Activated naive CD8-positive, alpha-beta T cell treated with anti-CD3 and anti-CD28 coated beads for 36 hours (primary cell): ENCODE measurements around the gene ALPL. TPM values are rescaled to one million over a fixed set of nuclear protein-coding genes. Genes with fewer than 3 reads are reported as not detected.
A peak's percentile ranks its signal among the peaks of the same experiment; 100 is the strongest.

Experiments
- DNase-seq: peaks from one replicate; pipeline ENCODE4 v3.0.0; 2021
- H3K27ac Mint-ChIP-seq: one replicate; pipeline ENCODE4 v1.8.0; 2022; ENCODE audit warnings: mild to moderate bottlenecking, moderate library complexity, mixed read lengths
- H3K27me3 Mint-ChIP-seq: one replicate; pipeline ENCODE4 v1.8.0; 2022; ENCODE audit warnings: mild to moderate bottlenecking, mixed read lengths
- H3K36me3 Mint-ChIP-seq: one replicate; pipeline ENCODE4 v1.8.0; 2021; ENCODE audit warnings: mild to moderate bottlenecking, mixed read lengths
- H3K4me1 Mint-ChIP-seq: one replicate; pipeline ENCODE4 v1.8.0; 2021; ENCODE audit warnings: mixed read lengths
- H3K4me3 Mint-ChIP-seq: one replicate; pipeline ENCODE4 v1.8.0; 2022; ENCODE audit warnings: mild to moderate bottlenecking, moderate library complexity, mixed read lengths
- H3K9me3 Mint-ChIP-seq: one replicate; pipeline ENCODE4 v1.8.0; 2022; ENCODE audit warnings: mixed read lengths
- total RNA-seq, 2 experiments: library from RNA; stranded (reverse); gene quantifications; one replicate each; pipeline ENCODE4 v1.2.3, GENCODE V29; 2021

Gene ALPL
- total RNA-seq, 2 experiments from 2014 or later, result not detected

- Mint-ChIP-seq H3K4me3 (no peak overlapping the region), H3K27ac (no peak overlapping the region)
- DNase-seq, result no peak
These were observed 105.3 kb downstream of the ALPL start for GRCh38 chr1:21614419-21615115.

DNA sequence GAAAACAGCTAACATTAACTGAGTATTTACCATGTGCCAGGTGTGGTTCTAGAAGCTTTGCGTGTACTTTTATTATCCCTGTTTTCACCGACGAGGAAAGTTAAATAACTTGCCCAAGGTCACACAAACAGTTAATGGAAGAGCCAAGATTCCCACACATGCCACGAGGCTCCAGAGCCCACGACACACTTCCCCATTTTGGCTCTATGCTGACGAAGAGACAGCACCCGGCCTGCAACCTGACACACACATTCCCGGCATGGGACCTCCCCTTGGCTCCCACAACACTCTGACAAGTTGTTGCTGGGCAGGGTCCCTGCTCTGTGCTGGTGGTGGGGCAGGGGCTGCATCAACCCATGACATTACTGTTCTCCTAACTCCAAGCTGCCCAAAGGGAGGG, 107.1 kb downstream of the ALPL start:
- Mint-ChIP-seq H3K27me3 (peaks cover 23% of the 10 kb centered on the region), H3K4me1 (no peaks in the 10 kb centered on the region), H3K27ac (no peak overlapping the region), H3K4me3 (no peak overlapping the region), H3K9me3 (no peaks in the 10 kb centered on the region), H3K36me3 (no peaks in the 10 kb centered on the region)
- no peak for DNase-seq

More at GRCh38 chr1:21614419-21615115, 105.3 kb downstream of the ALPL start:
- Mint-ChIP-seq H3K27me3 (peaks cover 10% of the 10 kb centered on the region), H3K36me3 (no peaks in the 10 kb centered on the region), H3K9me3 (no peaks in the 10 kb centered on the region), H3K4me1 (no peaks in the 10 kb centered on the region)

- H3K4me3 Mint-ChIP-seq, result no peak overlapping the region
These were observed 108.0 kb downstream of the ALPL start for GRCh38 chr1:21617126-21617738.

DNA sequence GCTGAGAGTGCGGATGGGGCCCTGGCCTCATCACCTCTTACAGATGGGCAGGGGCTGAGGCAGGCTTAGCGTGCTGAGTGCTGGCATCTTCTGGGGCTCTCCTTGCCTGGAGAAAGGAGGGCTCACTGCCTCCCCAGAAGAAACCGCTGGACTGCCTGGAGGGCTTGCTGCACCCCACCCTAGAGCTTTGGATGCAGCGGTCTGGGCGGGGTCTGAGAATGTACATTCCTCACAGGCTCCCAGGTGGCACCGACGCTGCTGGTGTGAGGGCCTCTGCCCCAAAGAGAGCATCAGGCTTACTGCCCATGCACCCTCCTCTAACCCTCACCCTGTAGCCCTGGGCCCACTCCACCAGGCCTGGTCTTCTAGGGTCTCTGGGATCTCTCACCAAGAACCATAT, 108.8 kb downstream of the ALPL start:
- no peaks in the 10 kb centered on the region for H3K36me3 Mint-ChIP-seq
- H3K27ac Mint-ChIP-seq, result no peak overlapping the region
- H3K9me3 Mint-ChIP-seq, result no peaks in the 10 kb centered on the region
- DNase-seq, result no peak
- peaks cover 33% of the 10 kb centered on the region for H3K27me3 Mint-ChIP-seq
- no peak overlapping the region for H3K4me3 Mint-ChIP-seq
- peaks cover 1% of the 10 kb centered on the region for H3K4me1 Mint-ChIP-seq

More at GRCh38 chr1:21617126-21617738, 108.0 kb downstream of the ALPL start:
- Mint-ChIP-seq H3K27me3 (peaks cover 27% of the 10 kb centered on the region), H3K27ac (no peak overlapping the region), H3K4me1 (no peaks in the 10 kb centered on the region), H3K9me3 (no peaks in the 10 kb centered on the region), H3K36me3 (no peaks in the 10 kb centered on the region)
- DNase-seq, result no peak

DNA sequence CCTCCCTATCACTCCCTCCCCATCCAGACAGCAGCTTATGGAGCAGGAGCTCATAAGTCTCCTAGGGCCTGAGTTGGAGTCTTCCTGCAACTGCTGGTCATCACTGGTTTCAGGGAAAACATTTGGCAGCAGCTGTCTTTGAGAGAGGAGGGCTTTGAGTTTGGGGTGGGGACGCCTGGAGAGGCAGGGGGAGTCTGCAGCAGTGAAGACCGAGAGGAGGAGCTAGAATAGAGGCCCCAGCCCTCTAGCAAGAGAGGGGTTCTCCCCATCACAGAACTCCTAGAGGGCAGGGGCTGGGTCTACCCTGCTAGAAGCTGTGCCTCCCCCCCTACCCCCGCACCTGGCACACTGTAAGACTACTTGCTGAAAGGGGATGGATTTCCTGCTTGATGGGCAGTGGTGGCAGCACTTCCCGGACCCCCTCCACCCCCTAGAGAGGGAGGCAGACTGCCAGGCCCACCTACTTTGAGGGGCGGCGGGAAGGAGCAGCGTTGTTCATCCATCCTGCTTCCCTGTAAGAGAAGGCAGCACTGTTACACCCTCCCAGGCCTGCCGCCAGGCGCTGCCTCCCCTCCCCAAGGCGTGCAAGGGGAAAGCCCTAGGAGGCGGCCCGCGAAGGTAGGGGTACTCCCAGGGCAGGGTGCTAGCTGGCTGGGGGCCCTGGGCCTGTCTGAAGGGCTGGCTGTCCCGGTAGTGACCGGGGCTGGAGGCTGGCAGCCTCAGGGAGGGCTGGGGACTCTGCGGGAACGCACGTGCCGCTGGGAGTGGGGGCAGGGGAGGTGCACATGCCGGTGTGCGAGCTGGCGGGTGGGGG, 109.5 kb downstream of the ALPL start:
- Mint-ChIP-seq H3K36me3 (no peaks in the 10 kb centered on the region), H3K9me3 (no peaks in the 10 kb centered on the region), H3K4me3 (no peak overlapping the region), H3K27ac (no peak overlapping the region), H3K27me3 (peaks cover 39% of the 10 kb centered on the region), H3K4me1 (peaks cover 1% of the 10 kb centered on the region)
- DNase-seq, result no peak

DNA sequence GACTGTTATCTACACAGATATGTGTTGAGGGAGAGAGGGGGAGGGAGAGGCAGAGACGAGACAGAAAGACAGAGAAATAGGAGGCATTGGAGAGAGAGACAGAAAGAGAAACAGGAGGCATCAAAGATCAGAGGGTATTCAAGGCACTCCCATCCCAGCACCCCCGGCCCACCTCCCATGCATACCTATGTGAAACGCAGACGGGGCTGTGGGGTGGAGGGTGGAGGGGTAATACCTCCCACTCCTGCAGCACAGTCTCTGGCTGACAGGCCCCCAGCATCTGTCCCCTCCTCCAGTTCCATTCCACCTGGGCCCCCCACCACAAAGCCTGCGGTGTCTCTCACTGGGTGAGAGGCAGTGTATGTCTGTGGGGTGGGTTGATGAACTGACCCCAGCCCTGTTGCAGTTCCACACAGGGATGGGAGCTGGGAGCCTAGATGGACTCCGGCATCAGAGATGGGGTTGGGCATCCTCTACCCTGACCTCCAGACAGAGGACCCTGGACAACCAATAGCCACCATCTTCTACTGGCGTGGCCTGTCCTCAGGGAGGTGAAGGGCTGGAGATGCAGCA, 110.2 kb downstream of the ALPL start:
- H3K36me3 Mint-ChIP-seq, result no peaks in the 10 kb centered on the region
- peaks cover 43% of the 10 kb centered on the region for H3K27me3 Mint-ChIP-seq
- no peak overlapping the region for H3K27ac Mint-ChIP-seq
- no peak for DNase-seq
- no peaks in the 10 kb centered on the region for H3K9me3 Mint-ChIP-seq
- H3K4me1 Mint-ChIP-seq, result peaks cover 1% of the 10 kb centered on the region
- no peak overlapping the region for H3K4me3 Mint-ChIP-seq

DNA sequence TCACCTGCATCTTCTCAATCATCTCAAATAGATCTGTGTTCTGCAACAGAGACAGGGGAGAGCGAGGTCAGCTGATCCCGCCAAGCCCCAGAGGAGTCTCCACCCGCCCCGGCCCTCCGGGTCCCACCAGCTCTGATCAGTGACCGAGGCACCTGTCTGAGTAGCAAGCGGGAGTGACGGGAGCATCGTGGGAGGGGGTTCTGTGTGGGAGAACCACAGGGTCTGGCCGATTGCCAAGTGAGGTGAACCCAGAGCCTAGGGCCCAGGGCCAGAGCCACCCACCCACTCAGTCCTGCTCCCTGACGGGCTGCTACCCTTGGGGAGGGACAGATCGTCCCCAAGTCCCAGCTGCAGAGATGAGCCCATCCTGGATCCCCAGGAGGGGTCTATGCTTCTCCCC, 110.8 kb downstream of the ALPL start:
- H3K27me3 Mint-ChIP-seq, result peaks cover 43% of the 10 kb centered on the region
- peaks cover 1% of the 10 kb centered on the region for H3K4me1 Mint-ChIP-seq
- H3K4me3 Mint-ChIP-seq, result no peak overlapping the region
- H3K9me3 Mint-ChIP-seq, result no peaks in the 10 kb centered on the region
- no peak overlapping the region for H3K27ac Mint-ChIP-seq
- H3K36me3 Mint-ChIP-seq, result no peaks in the 10 kb centered on the region
- no peak for DNase-seq

GRCh38 chr1:21620496-21620895, 111.3 kb downstream of the ALPL start:
- Mint-ChIP-seq H3K4me1 (peaks cover 1% of the 10 kb centered on the region), H3K9me3 (no peaks in the 10 kb centered on the region)

GRCh38 chr1:21621051-21621450, 111.8 kb downstream of the ALPL start:
- Mint-ChIP-seq H3K9me3 (no peaks in the 10 kb centered on the region), H3K27ac (no peak overlapping the region), H3K4me3 (no peak overlapping the region), H3K4me1 (peaks cover 1% of the 10 kb centered on the region), H3K36me3 (no peaks in the 10 kb centered on the region), H3K27me3 (peaks cover 43% of the 10 kb centered on the region)
- DNase-seq, result no peak

More at GRCh38 chr1:21620496-21620895, 111.3 kb downstream of the ALPL start:
- H3K27me3 Mint-ChIP-seq, result peaks cover 43% of the 10 kb centered on the region
- H3K36me3 Mint-ChIP-seq, result no peaks in the 10 kb centered on the region
- no peak for DNase-seq
- no peak overlapping the region for H3K4me3 Mint-ChIP-seq
- H3K27ac Mint-ChIP-seq, result no peak overlapping the region

GRCh38 chr1:21621761-21622436, 112.7 kb downstream of the ALPL start:
- Mint-ChIP-seq H3K36me3 (no peaks in the 10 kb centered on the region), H3K27me3 (peaks cover 43% of the 10 kb centered on the region), H3K4me3 (peak overlapping the region; percentile 10), H3K27ac (no peak overlapping the region), H3K9me3 (no peaks in the 10 kb centered on the region), H3K4me1 (peaks cover 1% of the 10 kb centered on the region)
- no peak for DNase-seq

- Mint-ChIP-seq H3K4me3 (peak overlapping the region; percentile 61), H3K4me1 (peaks cover 1% of the 10 kb centered on the region), H3K36me3 (no peaks in the 10 kb centered on the region), H3K9me3 (no peaks in the 10 kb centered on the region), H3K27me3 (peaks cover 43% of the 10 kb centered on the region), H3K27ac (no peak overlapping the region)
- peak; percentile 66 for DNase-seq
These were observed 113.5 kb downstream of the ALPL start for GRCh38 chr1:21622466-21623315.

DNA sequence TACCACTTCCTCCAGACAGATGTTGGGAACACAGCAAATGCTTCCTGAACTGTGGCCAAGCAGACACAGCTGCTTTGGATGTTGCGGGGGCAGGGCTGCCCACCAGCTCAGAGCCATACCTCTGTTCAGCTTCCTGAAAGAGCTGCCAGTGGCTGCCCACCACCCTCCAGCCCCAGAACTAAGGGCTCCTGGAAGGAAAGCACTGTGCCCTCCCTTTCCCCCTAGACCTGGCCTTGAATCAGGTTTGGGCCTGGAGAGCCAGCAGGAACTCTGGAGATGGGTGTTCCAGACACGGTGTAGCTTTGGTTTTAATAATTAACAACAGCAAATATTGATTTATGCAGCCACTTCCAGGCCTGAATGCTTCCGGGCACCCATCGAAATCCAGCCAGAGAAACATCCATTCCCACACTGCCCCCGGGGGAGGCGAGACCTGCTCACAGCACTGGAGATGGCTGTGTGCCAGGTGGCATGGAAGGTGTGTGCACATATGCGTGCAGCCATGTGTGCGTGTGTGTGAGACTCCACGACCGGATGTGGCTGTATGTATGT, 114.3 kb downstream of the ALPL start:
- Mint-ChIP-seq H3K36me3 (no peaks in the 10 kb centered on the region), H3K27me3 (peaks cover 40% of the 10 kb centered on the region), H3K4me1 (peaks cover 1% of the 10 kb centered on the region), H3K27ac (no peak overlapping the region), H3K4me3 (no peak overlapping the region), H3K9me3 (no peaks in the 10 kb centered on the region)
- no peak for DNase-seq

DNA sequence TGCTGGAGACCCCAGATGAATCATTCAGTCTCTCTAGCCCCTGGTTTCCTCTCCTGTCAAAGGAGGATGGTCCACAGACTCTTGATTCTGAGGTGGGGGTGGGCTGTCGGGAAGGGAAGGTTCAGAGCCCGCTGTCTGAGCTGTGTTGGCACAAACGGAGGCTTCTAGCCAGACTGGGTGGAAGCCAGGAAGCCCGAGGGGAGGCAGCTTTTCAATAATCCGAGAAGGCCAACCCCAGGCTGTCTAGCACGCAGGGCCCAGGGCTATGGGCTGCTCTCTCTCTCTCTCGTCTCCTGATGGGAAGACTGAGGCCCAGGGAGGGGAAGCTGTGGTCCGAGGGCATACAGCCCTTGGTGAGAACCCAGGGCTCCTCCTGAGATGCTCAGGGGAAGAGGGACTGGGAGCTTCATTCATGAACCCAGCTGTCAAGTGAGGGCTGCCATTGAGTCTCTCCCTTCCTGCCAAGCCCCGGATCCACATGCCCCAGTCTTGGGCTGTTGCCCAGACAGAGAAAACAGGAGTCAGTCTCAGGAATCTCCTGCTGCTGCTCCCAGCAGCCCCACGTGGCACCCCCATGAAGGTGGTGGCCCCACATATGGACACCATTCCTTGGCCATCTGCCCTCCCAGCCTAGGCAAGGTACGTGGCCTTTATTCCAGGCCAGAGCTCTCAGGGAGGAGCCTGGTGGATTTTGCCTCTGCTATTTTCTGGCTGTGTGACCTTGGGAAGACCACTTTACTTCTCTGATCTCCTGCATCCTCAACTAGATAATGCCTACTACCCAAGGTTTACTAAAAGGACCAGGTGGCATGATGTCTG, 115.6 kb downstream of the ALPL start:
- Mint-ChIP-seq H3K36me3 (no peaks in the 10 kb centered on the region), H3K27me3 (peaks cover 37% of the 10 kb centered on the region), H3K27ac (no peak overlapping the region), H3K9me3 (no peaks in the 10 kb centered on the region), H3K4me1 (peaks cover 1% of the 10 kb centered on the region), H3K4me3 (no peak overlapping the region)
- no peak for DNase-seq
